Measurements from ENCODE around the gene KLF14. TPM values are rescaled to one million over a fixed set of nuclear protein-coding genes. Genes with fewer than 3 reads are reported as not detected.
"Not testable (repeated sequence)": the region's sequence is repeated elsewhere in the genome, so short reads cannot be mapped to it uniquely, and the experiment has no call there.

KLF14 gene
- total RNA-seq, 2 experiments from 2014 or later: not detected

GRCh38 chr7:130697820-130698219 lies 36.2 kb downstream of the KLF14 start:
- Histone ChIP-seq H3K9me3 (ENCODE audit: low read length) (no peaks in the 10 kb centered on the region), H3K79me2 (ENCODE audit: insufficient read depth, low read depth, low read length) (no peaks in the 10 kb centered on the region), H3K9me2 (ENCODE audit: insufficient read depth, low read length) (no peaks in the 10 kb centered on the region), H4K20me1 (ENCODE audit: insufficient read depth, low read length) (no peaks in the 10 kb centered on the region), H3K27ac (ENCODE audit: low read depth, low read length, poor library complexity, severe bottlenecking) (no peak overlapping the region), H3K4me1 (ENCODE audit: insufficient read depth, low read length, poor library complexity, severe bottlenecking) (no peaks in the 10 kb centered on the region), H3K4me2 (ENCODE audit: low read length) (no peak overlapping the region), H3K4me3 (ENCODE audit: low read depth, low read length, poor library complexity, severe bottlenecking) (no peak overlapping the region), H3K36me3 (ENCODE audit: insufficient read depth, low read length) (no peaks in the 10 kb centered on the region), H2AFZ (ENCODE audit: low read length) (no peak overlapping the region)
- no TSS peak for BruUV-seq (replicated peaks)
- intact Hi-C loops (cut with micrococcal nuclease; ENCODE audit: unreplicated experiment): no loop called here
- no peak for DNase-seq (ENCODE audit: low spot score)
- POLR2A ChIA-PET: no interaction called here
- CTCF ChIA-PET (ENCODE audit: unreplicated experiment): no interaction called here
- TF ChIP-seq EZH2phosphoT487 (IDR thresholded peaks at IDR 0.05; ENCODE audit: borderline replicate concordance, low read depth, low read length): no peak
- TF ChIP-seq CTCF (conservative IDR thresholded peaks at IDR 0.05; ENCODE audit: low read length): no peak

- no peaks in the 10 kb centered on the region for H3K9me3 ChIP-seq (ENCODE audit: low read length)
- CTCF ChIA-PET (ENCODE audit: unreplicated experiment): no interaction called here
- intact Hi-C loops (cut with micrococcal nuclease; ENCODE audit: unreplicated experiment): no loop called here
- no peaks in the 10 kb centered on the region for H3K9me2 ChIP-seq (ENCODE audit: insufficient read depth, low read length)
- H3K79me2 ChIP-seq (ENCODE audit: insufficient read depth, low read depth, low read length): no peaks in the 10 kb centered on the region
- no peak overlapping the region for H3K27ac ChIP-seq (ENCODE audit: low read depth, low read length, poor library complexity, severe bottlenecking)
- no peak for TF ChIP-seq EZH2phosphoT487 (IDR thresholded peaks at IDR 0.05; ENCODE audit: borderline replicate concordance, low read depth, low read length)
- peak; percentile 73 for TF ChIP-seq CTCF (conservative IDR thresholded peaks at IDR 0.05; ENCODE audit: low read length)
- H3K4me2 ChIP-seq (ENCODE audit: low read length): no peak overlapping the region
- H3K4me1 ChIP-seq (ENCODE audit: insufficient read depth, low read length, poor library complexity, severe bottlenecking): no peaks in the 10 kb centered on the region
- no TSS peak for BruUV-seq (replicated peaks)
- no peak overlapping the region for H3K4me3 ChIP-seq (ENCODE audit: low read depth, low read length, poor library complexity, severe bottlenecking)
- DNase-seq (ENCODE audit: low spot score): peak; percentile 18
- no peak overlapping the region for H2AFZ ChIP-seq (ENCODE audit: low read length)
- no peaks in the 10 kb centered on the region for H3K36me3 ChIP-seq (ENCODE audit: insufficient read depth, low read length)
- no peaks in the 10 kb centered on the region for H4K20me1 ChIP-seq (ENCODE audit: insufficient read depth, low read length)
- POLR2A ChIA-PET: no interaction called here
These were observed 38.2 kb downstream of the KLF14 start for GRCh38 chr7:130695840-130696239.

- H3K27ac ChIP-seq (ENCODE audit: low read depth, low read length, poor library complexity, severe bottlenecking); BruUV-seq (replicated peaks); H3K79me2 ChIP-seq (ENCODE audit: insufficient read depth, low read depth, low read length); CTCF ChIA-PET (ENCODE audit: unreplicated experiment); H3K4me1 ChIP-seq (ENCODE audit: insufficient read depth, low read length, poor library complexity, severe bottlenecking); H3K36me3 ChIP-seq (ENCODE audit: insufficient read depth, low read length); H4K20me1 ChIP-seq (ENCODE audit: insufficient read depth, low read length); DNase-seq (ENCODE audit: low spot score); H3K4me3 ChIP-seq (ENCODE audit: low read depth, low read length, poor library complexity, severe bottlenecking); H3K4me2 ChIP-seq (ENCODE audit: low read length); intact Hi-C loops (cut with micrococcal nuclease; ENCODE audit: unreplicated experiment); H2AFZ ChIP-seq (ENCODE audit: low read length); POLR2A ChIA-PET; H3K9me2 ChIP-seq (ENCODE audit: insufficient read depth, low read length): not testable (repeated sequence)
- peaks cover 16% of the 10 kb centered on the region for H3K9me3 ChIP-seq (ENCODE audit: low read length)
These were observed 41.6 kb downstream of the KLF14 start for GRCh38 chr7:130692396-130692795.
